NCI-H748 (cell line): ENCODE measurements around the gene ARHGEF7.

Experiments used
- DNase-seq: peaks from one replicate; lab custom pipeline; 2025; ENCODE audit not compliant: unreplicated experiment; lab: John Stamatoyannopoulos, UW

The ARHGEF7 gene

DNA sequence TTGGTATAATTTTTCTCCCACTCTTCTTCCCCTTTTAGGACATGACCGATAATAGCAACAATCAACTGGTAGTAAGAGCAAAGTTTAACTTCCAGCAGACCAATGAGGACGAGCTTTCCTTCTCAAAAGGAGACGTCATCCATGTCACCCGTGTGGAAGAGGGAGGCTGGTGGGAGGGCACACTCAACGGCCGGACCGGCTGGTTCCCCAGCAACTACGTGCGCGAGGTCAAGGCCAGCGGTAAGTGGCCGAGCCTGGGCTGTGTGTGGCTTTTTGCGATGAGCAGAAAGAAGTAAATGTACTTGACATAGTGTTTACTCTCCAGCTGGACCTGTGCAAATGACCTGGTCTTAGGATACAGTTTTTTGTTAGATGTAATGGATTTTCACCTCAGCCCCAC lies 102.5 kb downstream of the ARHGEF7 start:
- peak; percentile 11 for DNase-seq

DNA sequence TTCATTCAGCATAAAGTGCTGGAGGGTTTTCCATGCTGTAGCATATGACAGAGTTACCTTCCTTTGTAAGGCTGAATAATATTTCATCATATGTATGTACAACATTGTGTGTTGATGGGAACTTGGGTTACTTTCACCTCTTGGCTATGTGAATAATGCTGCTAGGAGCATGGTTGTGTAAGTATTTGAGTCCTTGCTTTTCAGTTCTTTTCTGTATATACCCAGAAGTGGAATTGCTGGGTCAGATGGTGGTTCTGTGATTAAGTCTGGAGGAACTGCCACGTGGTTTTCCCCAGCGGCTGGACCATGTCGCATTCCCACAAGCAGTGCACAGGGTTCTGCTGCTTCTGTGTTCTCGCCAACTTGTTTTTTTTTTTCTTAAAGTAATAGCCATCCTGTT lies 104.2 kb downstream of the ARHGEF7 start:
- no peak for DNase-seq

- no peak for DNase-seq
Measured at GRCh38 chr13:111219950-111220349, 104.8 kb downstream of the ARHGEF7 start.

DNA sequence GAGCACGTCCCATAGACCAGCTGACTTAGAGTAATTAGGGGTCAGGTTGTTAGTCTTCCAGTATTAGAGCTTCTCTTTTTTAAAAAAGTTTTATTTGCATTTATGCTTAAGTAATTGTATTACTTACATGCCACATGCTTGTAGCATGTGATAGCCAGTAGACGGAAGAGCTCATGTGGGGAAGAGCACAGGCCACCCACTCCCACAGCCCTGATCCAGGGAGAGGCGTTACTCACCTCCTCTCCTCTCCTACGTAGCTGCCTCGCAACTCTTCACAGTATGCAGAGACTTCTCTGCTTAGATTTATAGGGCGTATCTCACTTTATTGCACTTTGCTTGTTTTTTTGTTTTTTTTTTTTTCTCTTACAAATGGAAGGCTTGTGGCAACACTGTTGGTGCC lies 110.1 kb downstream of the ARHGEF7 start:
- DNase-seq: no peak

- DNase-seq: no peak
Measured at GRCh38 chr13:111225810-111226546, 110.9 kb downstream of the ARHGEF7 start.

DNA sequence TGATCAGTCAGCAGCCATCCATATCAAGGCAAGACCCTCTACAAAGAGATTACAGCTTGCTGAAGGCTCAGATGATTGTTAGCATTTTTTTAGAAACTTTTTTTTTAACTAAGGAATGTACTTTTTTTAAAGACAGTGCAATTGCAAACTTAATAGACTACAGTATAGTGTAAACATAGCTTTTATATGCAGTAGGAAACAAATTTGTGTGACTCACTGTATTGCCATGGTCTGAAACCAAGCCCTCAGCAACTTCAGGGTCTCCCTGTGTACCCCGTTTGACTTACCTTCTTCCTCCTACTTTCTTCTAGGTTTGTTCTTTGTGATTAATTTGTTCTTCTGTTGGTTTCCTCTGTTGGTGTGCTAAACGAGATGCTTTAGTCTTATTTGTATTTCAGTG lies 112.3 kb downstream of the ARHGEF7 start:
- no peak for DNase-seq

DNA sequence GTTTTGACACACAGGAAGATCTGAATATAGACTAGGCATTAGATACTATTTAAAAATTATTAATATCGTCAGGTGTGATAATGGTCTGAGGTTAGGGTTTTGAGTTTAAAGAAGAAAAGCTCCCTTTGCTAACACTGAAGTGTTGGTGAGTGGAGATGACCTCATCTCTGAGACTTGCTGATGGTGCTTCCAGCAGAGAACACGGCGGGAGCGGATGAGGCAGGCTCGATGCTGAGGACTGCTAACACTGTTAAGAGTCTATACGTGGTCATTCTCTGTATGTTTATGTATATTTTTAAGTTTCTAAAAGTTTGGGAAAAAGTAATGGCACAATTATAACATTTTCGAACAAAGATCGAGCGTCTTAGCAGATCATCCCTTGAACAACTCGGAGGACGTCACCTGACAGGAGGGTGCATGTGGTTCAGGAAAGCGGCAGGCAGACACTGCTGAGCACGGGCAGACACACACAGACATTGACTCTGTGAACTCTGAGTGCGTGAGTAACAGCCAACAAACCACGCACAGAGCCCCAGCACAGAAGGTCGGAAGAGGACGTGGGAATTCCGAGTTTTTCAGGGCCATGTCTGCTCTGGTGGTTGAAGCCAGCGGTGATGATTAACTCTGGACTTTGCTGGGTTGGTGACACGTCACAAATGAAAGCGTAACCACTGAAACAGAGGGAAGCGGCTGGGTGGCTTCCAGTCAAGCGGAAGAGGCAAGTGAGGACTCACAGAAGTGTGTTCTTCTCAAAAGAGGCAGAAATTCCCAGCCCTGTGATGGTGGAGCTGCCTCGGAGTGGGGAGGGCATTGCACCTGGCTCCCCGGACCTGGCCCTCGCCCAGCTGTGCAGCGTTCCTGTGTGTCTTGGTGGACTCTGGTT lies 113.4 kb downstream of the ARHGEF7 start:
- DNase-seq: no peak

DNA sequence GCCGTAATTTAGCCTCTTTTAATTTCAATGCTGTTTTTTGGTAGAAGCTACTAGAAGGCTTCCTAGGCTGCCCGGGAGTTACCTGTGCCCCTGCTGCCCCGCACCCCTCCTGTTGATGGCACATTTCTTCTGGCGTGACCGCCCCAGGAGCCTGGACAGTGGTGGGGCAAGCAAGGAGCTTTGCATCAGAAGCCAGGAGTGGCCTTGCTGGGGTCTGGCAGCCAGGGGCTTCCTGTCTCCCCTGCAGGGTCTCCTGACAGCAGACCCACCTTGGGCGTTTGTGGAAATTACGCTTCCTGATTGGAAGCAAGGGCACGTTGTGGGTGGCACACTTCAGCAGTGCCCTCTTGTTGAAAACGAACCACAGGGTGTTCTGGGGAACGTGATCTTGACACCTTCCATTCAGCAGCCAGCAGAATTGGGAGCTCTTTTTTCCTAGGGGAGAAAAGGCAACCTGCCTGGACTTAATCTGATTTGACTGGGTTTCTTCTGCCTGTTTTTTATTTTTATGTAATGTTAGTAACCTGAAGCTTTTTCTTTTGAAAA lies 115.3 kb downstream of the ARHGEF7 start:
- no peak for DNase-seq

DNA sequence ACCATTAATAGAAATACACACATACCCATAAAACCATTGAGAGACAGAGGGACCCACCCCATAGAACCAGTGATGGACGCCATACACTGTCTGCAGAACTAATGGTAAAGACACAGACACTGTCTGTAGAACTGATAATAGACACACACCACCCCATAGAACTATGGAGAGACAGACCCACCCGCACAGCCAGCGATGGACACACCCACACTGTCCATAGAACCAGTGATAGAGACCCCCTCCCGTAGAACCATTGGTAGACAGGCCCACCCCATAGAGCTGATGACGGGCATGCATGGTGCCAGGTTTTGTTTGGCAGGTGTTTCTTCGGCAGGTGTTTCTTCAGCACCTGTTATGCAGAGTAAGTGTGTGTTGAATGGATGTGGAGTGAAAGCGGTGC lies 117.1 kb downstream of the ARHGEF7 start:
- peak; percentile 92 for DNase-seq

DNA sequence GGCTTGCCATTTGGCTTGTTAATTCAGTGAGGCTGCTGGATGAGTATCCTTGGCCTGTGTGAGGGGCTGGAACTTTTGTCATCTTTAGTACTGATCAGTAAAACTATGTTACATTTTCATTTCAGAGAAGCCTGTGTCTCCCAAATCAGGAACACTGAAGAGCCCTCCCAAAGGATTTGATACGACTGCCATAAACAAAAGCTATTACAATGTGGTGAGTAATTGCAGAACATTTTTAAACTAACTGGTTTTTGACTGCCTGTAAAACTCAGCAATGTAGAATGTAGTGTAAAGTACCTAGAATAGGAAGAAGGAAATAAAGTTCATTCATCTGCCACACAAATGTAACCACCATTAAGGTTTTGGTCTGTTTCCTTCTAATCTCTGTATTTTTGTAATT lies 118.0 kb downstream of the ARHGEF7 start:
- DNase-seq: no peak

DNA sequence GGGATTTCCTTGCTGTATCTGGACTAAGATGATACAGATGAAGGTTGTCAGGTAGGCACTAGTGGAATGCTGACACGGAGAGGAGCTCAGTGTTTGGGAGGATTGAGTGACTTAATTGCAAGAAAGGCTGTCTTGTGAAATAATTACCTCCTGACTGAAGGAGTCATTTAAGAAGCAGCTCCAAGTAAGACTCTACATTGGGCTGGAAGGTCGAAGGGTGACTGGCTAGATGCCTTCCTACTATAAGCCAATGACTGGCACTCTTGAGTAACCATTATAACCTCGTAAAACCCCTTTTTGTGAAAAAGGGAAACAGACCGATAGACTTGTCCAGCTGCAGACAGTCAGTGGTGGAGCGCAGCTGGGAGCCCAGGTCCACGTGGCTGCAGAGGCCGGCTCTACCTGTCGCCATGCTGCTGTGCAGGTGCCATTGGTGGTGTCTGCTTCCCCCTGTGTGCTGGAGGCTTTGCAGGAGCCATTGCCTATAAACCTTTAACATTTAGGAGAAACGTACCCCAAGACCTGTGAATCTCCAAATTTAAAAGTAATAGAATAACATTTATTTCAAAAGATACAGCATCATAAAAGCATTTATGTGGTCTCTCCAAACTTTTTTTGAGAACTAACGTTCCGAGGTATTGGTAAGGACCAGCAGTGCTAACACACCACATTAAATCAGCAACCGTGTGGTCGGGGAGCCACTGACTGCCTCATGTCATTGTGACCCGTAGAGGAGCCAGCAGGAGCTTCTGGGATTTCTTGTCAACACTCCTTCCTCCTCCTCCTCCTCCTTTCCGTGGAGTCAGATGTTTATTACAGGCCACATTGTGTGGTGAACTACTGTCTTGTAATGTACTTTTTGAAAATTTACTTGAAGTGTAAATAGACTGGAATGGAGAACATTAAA lies 124.9 kb downstream of the ARHGEF7 start:
- no peak for DNase-seq

DNA sequence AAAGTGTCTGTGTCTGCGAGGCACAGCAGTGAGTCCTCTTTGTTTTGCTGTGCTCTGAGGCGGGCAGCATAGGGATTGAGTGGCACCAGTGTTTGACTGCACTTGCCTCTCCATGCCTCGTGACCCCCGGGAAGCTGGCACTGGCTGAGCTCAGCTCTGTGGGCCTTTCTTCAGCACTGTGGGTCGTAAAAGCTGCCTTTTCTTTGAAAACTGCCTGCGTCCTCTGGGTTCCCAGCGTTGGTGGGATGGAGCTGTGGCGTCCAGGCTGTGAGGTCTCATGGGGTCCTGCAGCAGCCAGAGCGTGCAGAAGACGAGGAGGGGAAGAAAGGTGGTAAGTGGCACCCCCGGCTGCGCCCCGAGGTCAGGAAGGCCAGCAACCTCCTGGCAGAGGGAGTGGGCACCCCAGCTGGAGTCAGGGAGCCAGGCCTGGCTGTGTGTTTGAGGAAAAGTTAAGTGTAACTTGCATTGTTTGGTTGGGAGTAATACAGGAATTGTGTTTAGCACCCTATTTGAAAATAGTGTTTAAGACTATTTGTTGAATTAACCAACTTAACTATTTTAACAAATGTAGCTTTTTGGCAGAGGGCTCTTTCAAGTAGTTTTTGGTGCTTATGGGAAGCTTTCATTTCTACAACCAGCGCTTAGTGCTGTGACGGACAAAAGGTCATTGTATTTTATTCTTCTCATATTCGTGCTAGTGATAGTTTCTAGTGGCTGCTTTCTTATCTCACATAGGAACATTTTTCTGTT lies 126.1 kb downstream of the ARHGEF7 start:
- no peak for DNase-seq

DNA sequence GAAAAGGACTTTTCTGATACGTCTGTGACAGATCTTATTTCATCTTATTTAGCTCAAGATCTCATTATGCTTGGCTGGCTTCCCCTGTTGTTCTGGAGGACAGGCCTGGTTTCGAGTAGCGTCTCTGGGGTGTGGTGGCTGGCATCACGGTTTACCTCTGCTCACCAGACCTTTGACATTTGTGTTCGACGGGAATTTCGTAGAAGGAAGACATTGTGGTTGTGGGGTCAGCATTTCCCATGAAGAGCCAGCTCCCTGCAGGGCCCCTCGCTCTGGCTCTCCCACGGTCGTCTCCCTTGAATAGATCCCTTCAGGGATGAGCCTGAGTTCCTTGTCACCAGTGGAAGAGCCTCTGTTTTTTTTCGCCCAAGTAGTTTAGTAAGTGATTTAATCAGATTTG lies 126.8 kb downstream of the ARHGEF7 start:
- DNase-seq: no peak

DNA sequence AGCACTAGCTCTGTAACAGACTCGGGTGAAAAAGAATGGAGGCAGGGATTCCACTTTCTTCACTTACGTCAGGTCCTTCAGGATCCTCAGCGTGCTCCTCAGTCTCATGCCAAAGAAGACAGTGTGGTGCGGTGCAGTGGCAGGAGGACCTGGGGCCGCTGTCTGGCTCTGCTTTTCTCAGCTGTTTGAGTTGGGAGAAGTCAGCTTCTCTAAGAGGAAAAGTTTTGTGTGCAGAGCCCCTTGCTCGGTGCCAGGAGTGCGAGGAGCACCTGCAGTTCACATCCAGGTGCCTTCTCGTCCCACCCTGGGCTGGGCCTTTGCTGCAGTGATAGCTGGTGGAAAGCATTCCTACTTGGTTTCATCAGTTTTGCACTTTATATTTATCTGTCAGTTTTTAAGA lies 127.5 kb downstream of the ARHGEF7 start:
- DNase-seq: no peak

DNA sequence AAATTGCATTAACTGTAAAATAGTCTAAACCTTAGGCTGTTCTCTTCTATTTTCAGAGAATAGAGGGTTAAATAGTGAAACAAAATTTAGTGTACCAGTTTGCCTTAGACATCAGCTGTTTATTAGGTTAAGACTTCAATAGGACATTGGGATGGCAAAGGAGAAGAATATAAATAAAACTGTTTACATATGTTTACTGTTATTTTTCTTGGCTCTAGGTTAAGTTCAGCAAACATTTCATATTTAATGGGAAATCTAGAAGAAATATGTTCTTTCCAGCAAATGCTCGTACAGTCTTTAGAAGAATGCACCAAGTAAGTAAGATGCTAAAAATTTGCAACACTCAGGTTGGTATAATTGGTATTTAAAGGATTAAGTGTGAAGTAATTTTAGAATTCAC lies 128.9 kb downstream of the ARHGEF7 start:
- DNase-seq: no peak

- DNase-seq: no peak
Measured at GRCh38 chr13:111245576-111246384, 130.7 kb downstream of the ARHGEF7 start.

DNA sequence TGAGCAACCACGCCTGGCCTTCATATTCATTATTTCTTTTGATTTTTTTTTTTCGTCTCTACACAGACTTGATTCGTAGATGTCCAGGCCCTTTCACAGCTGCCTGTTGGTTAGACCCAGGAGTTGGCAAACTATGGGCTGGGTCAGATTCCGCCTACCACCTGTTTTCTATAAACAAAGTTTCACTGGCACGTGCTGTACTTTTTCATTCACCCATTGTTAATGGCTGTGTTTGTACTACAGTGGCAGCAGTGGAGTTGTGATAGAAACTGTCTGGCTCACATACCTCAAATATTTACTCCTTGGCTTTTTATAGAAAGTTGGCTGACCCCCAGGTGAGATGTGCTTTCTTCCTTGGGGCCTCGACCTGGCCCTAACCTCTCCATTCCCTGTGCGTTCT lies 132.4 kb downstream of the ARHGEF7 start:
- peak; percentile 33 for DNase-seq

GRCh38 chr13:111248822-111249221 lies 133.7 kb downstream of the ARHGEF7 start:
- no peak for DNase-seq

GRCh38 chr13:111249637-111250360 lies 134.7 kb downstream of the ARHGEF7 start:
- no peak for DNase-seq
